ENCODE measurements around the gene CLECL1.
"Not testable (repeated sequence)": the region's sequence is repeated elsewhere in the genome, so short reads cannot be mapped to it uniquely, and the experiment has no call there.

The CLECL1 gene

DNA sequence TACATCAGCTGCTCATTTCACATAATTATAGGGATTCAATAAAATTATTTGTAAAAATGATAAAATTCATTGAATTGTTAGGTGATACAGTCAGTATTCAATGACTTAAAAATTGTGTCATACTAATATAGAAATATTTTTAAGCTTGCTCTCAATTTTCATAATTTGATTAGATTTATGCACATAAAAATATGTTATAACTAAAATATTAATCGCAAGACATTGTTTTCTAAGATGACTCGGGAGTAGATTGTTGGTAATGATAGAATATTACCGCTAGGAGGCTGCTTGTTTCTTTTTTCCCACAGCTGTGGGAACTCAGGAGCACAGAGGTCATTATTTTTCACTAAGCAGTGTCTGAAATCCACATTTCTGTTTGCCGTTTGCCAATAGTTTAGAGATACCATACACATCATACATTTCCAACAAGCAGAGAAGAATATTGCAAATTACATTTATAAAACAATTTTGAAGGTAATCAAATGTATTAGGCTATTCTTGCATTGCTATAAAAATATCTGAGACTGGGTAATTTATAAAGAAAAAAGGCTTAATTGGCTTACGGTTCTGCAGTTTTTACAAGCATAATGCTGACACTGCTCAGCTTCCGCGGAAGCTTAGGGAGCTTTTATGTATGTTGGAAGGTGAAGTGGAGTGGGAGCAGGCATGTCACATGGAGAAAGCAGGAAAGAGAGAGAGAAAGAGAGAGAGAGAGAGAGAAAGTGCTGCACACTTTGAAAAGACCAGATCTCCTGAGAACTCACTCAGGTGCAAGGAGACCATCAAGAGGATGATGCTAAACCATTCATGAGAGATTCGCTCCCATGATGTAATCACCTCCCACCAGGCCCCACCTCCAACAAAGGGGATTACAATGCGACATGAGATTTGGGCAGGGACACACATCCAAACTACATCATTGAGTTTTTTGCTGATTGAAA is 18.6 kb upstream of the CLECL1 start:
- Histone ChIP-seq H3K9ac (ENCODE audit: low read length) (no peak overlapping the region), H3K27me3 (ENCODE audit: control insufficient read depth, insufficient read depth, low read length) (no peaks in the 10 kb centered on the region), H3K9me3 (ENCODE audit: control insufficient read depth, insufficient read depth, low read depth, low read length) (no peaks in the 10 kb centered on the region), H3K27ac (ENCODE audit: low read depth, low read length) (no peak overlapping the region), H3K4me1 (ENCODE audit: control insufficient read depth, insufficient read depth, low read length) (peaks cover 4% of the 10 kb centered on the region; the same call in 1 of the 2 replicates), H3K4me3 (ENCODE audit: low read depth, low read length) (no peak overlapping the region), H3K36me3 (ENCODE audit: control insufficient read depth, insufficient read depth, low read length) (no peaks in the 10 kb centered on the region)

DNA sequence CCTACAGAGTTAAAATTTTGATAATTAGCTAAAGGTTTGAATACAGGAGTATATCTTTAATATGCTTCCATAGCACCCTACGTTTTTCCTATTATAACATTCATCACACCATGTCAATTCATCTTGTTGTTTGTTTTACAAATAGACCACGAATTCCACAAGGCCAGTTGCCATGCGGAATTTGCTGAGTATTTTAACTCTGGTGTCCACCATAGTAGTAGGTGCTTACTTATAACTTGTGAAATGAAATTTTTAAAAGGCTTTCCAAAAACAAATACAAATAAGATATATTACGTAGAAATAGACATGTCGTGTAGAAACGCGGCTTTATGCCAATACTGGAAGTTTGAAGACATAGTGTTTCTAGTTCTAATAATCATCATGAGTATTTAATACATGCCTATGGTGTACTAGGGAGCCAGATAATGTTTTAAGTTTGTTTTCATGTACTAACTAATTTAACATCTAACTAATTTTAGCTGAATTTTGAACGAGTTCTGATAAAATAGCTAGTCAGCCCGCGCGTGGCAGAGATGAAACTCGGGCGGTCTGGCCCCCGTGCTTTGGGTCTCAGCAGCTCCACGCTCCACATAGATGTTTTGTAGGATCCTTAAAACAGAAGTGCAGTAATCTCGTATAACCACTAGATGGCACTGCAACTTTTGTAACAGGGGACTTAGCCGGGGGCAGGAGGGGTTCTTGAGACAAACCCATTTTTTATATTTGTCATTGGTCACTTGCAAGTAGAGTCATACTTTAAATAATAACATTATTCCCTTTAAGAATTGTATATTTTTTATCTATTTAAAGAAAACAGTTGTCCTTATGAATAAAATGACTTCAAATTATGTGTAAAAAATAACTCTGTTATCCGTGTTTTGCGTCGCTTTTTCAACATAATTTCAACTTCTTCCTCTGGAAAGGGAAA is 17.6 kb upstream of the CLECL1 start:
- H3K27me3 ChIP-seq (ENCODE audit: control insufficient read depth, insufficient read depth, low read length) = no peaks in the 10 kb centered on the region
- no peaks in the 10 kb centered on the region for H3K9me3 ChIP-seq (ENCODE audit: control insufficient read depth, insufficient read depth, low read depth, low read length)
- H3K36me3 ChIP-seq (ENCODE audit: control insufficient read depth, insufficient read depth, low read length) = no peaks in the 10 kb centered on the region
- peaks cover 4% of the 10 kb centered on the region; the same call in 1 of the 2 replicates for H3K4me1 ChIP-seq (ENCODE audit: control insufficient read depth, insufficient read depth, low read length)
- H3K4me3 ChIP-seq (ENCODE audit: low read depth, low read length) = peak overlapping the region; percentile 25; the same call in 1 of the 2 replicates
- no peak overlapping the region for H3K27ac ChIP-seq (ENCODE audit: low read depth, low read length)
- no peak overlapping the region for H3K9ac ChIP-seq (ENCODE audit: low read length)

DNA sequence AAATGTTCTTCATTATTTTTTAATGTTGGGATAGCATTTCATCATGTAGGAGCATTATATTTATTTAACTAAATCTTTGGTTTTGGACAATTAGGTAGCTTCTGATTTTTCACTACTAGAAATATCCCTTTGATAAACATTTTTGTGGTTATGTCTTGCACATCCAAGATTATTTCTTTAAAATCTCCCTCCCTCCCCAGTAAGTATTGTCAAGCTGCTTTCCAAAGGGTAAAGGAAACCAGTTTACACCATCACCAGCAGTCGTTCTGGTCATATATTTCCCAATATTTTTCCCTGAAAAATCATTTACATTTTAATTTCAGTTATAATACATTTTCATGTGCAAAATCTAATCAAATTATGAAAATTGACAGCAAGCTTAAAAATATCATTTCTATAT is 16.7 kb upstream of the CLECL1 start:
- H3K9me3 ChIP-seq (ENCODE audit: control insufficient read depth, insufficient read depth, low read depth, low read length) = no peaks in the 10 kb centered on the region
- no peaks in the 10 kb centered on the region for H3K27me3 ChIP-seq (ENCODE audit: control insufficient read depth, insufficient read depth, low read length)
- no peak overlapping the region for H3K9ac ChIP-seq (ENCODE audit: low read length)
- H3K4me3 ChIP-seq (ENCODE audit: low read depth, low read length) = no peak overlapping the region
- no peak overlapping the region for H3K27ac ChIP-seq (ENCODE audit: low read depth, low read length)
- H3K36me3 ChIP-seq (ENCODE audit: control insufficient read depth, insufficient read depth, low read length) = no peaks in the 10 kb centered on the region
- peaks cover 4% of the 10 kb centered on the region; the same call in 1 of the 2 replicates for H3K4me1 ChIP-seq (ENCODE audit: control insufficient read depth, insufficient read depth, low read length)

GRCh38 chr12:9745199-9745598 is 12.3 kb upstream of the CLECL1 start:
- H3K4me1 ChIP-seq (ENCODE audit: control insufficient read depth, insufficient read depth, low read length) = peaks cover 3% of the 10 kb centered on the region; the same call in 1 of the 2 replicates
- H3K27ac ChIP-seq (ENCODE audit: low read depth, low read length) = no peak overlapping the region
- H3K27me3 ChIP-seq (ENCODE audit: control insufficient read depth, insufficient read depth, low read length) = no peaks in the 10 kb centered on the region
- no peak overlapping the region for H3K4me3 ChIP-seq (ENCODE audit: low read depth, low read length)
- H3K36me3 ChIP-seq (ENCODE audit: control insufficient read depth, insufficient read depth, low read length) = no peaks in the 10 kb centered on the region
- H3K9ac ChIP-seq (ENCODE audit: low read length) = no peak overlapping the region
- no peaks in the 10 kb centered on the region for H3K9me3 ChIP-seq (ENCODE audit: control insufficient read depth, insufficient read depth, low read depth, low read length)

DNA sequence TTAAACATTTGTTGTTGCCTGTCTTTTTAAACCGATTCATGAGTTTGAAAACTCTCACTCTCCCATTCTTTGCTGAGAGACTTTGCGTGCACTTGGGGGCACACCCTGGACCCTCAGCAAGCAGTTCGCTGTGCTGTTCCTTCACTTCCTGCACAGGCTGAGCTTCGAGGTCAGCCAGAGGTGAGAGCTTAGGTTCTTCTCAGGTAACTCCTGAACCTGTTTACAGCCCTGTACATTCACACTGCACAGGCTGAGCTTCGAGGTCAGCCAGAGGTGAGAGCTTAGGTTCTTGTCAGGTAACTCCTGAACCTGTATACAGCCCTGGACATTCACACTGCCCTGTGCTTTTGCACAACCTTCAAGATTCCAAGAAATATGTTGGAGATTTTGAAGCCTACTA is 9.8 kb upstream of the CLECL1 start:
- Histone ChIP-seq H3K27me3 (ENCODE audit: control insufficient read depth, insufficient read depth, low read length) (no peaks in the 10 kb centered on the region), H3K27ac (ENCODE audit: low read depth, low read length) (no peak overlapping the region), H3K4me3 (ENCODE audit: low read depth, low read length) (no peak overlapping the region), H3K36me3 (ENCODE audit: control insufficient read depth, insufficient read depth, low read length) (no peaks in the 10 kb centered on the region), H3K4me1 (ENCODE audit: control insufficient read depth, insufficient read depth, low read length) (peaks cover 3% of the 10 kb centered on the region; the same call in 1 of the 2 replicates), H3K9me3 (ENCODE audit: control insufficient read depth, insufficient read depth, low read depth, low read length) (no peaks in the 10 kb centered on the region), H3K9ac (ENCODE audit: low read length) (no peak overlapping the region)

DNA sequence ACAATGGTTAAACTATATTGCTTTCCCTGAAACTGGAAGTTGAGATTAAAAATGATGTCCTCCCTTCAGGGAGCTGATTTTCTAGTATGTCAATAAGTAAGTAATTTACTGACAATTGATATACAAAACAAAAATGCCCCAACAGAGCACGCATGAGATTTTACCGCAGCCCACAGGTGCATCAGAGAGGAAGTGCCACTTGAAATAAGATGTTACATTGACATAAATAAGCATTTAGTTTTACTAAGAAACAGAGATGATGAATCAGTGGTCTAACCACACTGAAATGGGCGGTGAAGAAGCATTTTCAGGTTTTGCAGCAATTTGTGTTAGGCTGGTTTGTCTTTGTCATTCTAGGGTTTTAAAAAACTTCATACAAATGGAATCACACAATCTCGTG is 8.8 kb upstream of the CLECL1 start:
- no peaks in the 10 kb centered on the region for H3K9me3 ChIP-seq (ENCODE audit: control insufficient read depth, insufficient read depth, low read depth, low read length)
- no peak overlapping the region for H3K27ac ChIP-seq (ENCODE audit: low read depth, low read length)
- no peak overlapping the region for H3K4me3 ChIP-seq (ENCODE audit: low read depth, low read length)
- H3K9ac ChIP-seq (ENCODE audit: low read length) = no peak overlapping the region
- H3K4me1 ChIP-seq (ENCODE audit: control insufficient read depth, insufficient read depth, low read length) = peaks cover 3% of the 10 kb centered on the region; the same call in 1 of the 2 replicates
- H3K36me3 ChIP-seq (ENCODE audit: control insufficient read depth, insufficient read depth, low read length) = no peaks in the 10 kb centered on the region
- H3K27me3 ChIP-seq (ENCODE audit: control insufficient read depth, insufficient read depth, low read length) = no peaks in the 10 kb centered on the region

- no peak overlapping the region for H3K27ac ChIP-seq (ENCODE audit: low read depth, low read length)
- H3K9ac ChIP-seq (ENCODE audit: low read length) = no peak overlapping the region
- H3K4me1 ChIP-seq (ENCODE audit: control insufficient read depth, insufficient read depth, low read length) = peaks cover 3% of the 10 kb centered on the region; the same call in 1 of the 2 replicates
- H3K9me3 ChIP-seq (ENCODE audit: control insufficient read depth, insufficient read depth, low read depth, low read length) = no peaks in the 10 kb centered on the region
- peak overlapping the region; percentile 42 for H3K4me3 ChIP-seq (ENCODE audit: low read depth, low read length)
- no peaks in the 10 kb centered on the region for H3K27me3 ChIP-seq (ENCODE audit: control insufficient read depth, insufficient read depth, low read length)
- no peaks in the 10 kb centered on the region for H3K36me3 ChIP-seq (ENCODE audit: control insufficient read depth, insufficient read depth, low read length)
Measured at GRCh38 chr12:9740106-9740750, 7.3 kb upstream of the CLECL1 start.

- not testable (repeated sequence) for H3K27ac ChIP-seq (ENCODE audit: low read depth, low read length); H3K9me3 ChIP-seq (ENCODE audit: control insufficient read depth, insufficient read depth, low read depth, low read length); H3K27me3 ChIP-seq (ENCODE audit: control insufficient read depth, insufficient read depth, low read length); H3K36me3 ChIP-seq (ENCODE audit: control insufficient read depth, insufficient read depth, low read length); H3K4me1 ChIP-seq (ENCODE audit: control insufficient read depth, insufficient read depth, low read length)
- Histone ChIP-seq H3K9ac (ENCODE audit: low read length) (peak overlapping the region; percentile 26), H3K4me3 (ENCODE audit: low read depth, low read length) (peak overlapping the region; percentile 42)
Measured at GRCh38 chr12:9739404-9740105, 6.7 kb upstream of the CLECL1 start.

GRCh38 chr12:9738905-9739304 is 6.0 kb upstream of the CLECL1 start:
- H3K4me1 ChIP-seq (ENCODE audit: control insufficient read depth, insufficient read depth, low read length); H3K4me3 ChIP-seq (ENCODE audit: low read depth, low read length); H3K36me3 ChIP-seq (ENCODE audit: control insufficient read depth, insufficient read depth, low read length); H3K27ac ChIP-seq (ENCODE audit: low read depth, low read length); H3K27me3 ChIP-seq (ENCODE audit: control insufficient read depth, insufficient read depth, low read length); H3K9me3 ChIP-seq (ENCODE audit: control insufficient read depth, insufficient read depth, low read depth, low read length); H3K9ac ChIP-seq (ENCODE audit: low read length): not testable (repeated sequence)

DNA sequence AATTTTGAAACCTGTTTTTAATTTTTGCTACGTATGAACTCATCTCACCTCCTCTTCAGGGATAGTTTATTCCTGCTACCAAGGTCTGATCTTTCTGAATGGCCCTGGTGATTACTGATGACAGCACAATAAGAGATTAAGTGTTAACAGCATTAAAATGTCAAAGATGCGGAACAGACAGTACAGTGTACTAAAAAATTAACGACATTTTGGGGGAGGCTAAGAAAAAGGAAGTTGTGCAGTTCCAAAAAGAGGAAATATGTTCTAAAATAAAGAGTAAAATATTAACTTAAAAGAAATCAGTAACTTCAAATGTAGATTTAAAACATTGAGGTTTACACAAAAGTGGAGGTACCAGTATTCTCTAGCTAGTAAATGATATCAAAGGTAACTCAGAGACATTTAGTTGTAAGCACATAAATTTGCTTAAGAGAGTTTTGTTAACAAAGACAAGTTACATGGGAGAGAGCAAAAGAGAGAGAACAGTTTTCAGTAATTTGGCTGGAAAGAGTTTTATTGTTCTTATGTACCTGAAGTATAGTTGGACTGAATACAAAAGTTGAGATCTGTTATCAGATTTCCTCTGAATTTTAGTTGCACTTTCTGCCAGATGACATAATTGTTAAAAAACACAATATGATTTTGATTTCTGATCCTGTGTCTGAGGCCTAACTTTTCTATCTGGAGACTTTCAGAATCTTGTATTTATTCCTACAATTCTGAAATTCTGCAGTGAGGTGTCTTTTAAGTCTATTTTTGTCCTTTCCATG is 4.2 kb upstream of the CLECL1 start:
- H3K36me3 ChIP-seq (ENCODE audit: control insufficient read depth, insufficient read depth, low read length) = no peaks in the 10 kb centered on the region
- H3K27ac ChIP-seq (ENCODE audit: low read depth, low read length) = no peak overlapping the region
- no peaks in the 10 kb centered on the region for H3K27me3 ChIP-seq (ENCODE audit: control insufficient read depth, insufficient read depth, low read length)
- H3K4me3 ChIP-seq (ENCODE audit: low read depth, low read length) = no peak overlapping the region
- H3K9ac ChIP-seq (ENCODE audit: low read length) = no peak overlapping the region
- H3K9me3 ChIP-seq (ENCODE audit: control insufficient read depth, insufficient read depth, low read depth, low read length) = no peaks in the 10 kb centered on the region
- H3K4me1 ChIP-seq (ENCODE audit: control insufficient read depth, insufficient read depth, low read length) = no peaks in the 10 kb centered on the region
